Effector memory CD8-positive, alpha-beta T cell (primary cell): ENCODE measurements around the gene KLHL25.

Experiments
- ATAC-seq: fragments of 150-1000 bp; cut with Tn5 transposase; replicated peaks from 2 replicates; pipeline ENCODE4 v1.10.0; 2021; ENCODE audit warnings: mild to moderate bottlenecking, moderate library complexity
- DNase-seq, 3 experiments: peaks; one replicate each; pipeline ENCODE4 v3.0.0; 2021
- H3K27ac Mint-ChIP-seq, 2 donors: one replicate each; pipeline ENCODE4 v1.8.0; 2022; ENCODE audit warnings: mild to moderate bottlenecking in 2 of 2, mixed read lengths in 2 of 2, moderate library complexity in 2 of 2
- H3K27me3 Mint-ChIP-seq, 2 donors: one replicate each; pipeline ENCODE4 v1.8.0; 2022; ENCODE audit warnings: mixed read lengths in 2 of 2
- H3K36me3 Mint-ChIP-seq: one replicate; pipeline ENCODE4 v1.8.0; 2022; ENCODE audit warnings: mild to moderate bottlenecking, moderate library complexity, mixed read lengths; ENCODE audit not compliant: insufficient read depth
- H3K4me1 Mint-ChIP-seq, 2 donors: one replicate each; pipeline ENCODE4 v1.8.0; 2022; ENCODE audit warnings: low read depth in 2 of 2, mixed read lengths in 2 of 2
- H3K4me3 Mint-ChIP-seq, 2 donors: one replicate each; pipeline ENCODE4 v1.8.0; 2022; ENCODE audit warnings: mild to moderate bottlenecking in 2 of 2, mixed read lengths in 2 of 2, moderate library complexity in 2 of 2
- H3K9me3 Mint-ChIP-seq, 2 donors: one replicate each; pipeline ENCODE4 v1.8.0; 2022; ENCODE audit warnings: mixed read lengths in 2 of 2

The KLHL25 gene

DNA sequence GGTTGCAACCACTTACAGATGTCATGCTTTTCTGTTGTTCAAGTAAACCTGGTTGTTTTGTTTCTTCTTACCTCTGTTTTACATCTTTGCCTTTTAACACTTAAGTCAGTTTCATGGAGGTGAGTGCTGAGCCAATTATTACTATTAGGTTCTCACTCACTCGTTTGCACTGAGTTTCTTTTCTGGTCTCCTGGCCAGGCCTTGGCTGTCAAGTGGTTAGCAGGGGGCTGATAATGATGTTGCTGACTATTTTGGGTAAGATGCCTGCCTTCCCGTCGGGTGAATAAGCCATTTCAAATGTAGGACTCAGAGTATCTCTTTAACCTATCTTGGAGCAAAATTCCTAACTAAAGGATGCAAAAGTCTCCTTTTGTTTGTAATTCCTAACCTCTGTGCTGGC lies 78.5 kb downstream of the KLHL25 start:
- Mint-ChIP-seq H3K9me3 (no peaks in the 10 kb centered on the region), H3K4me1 (peaks cover 16 to 57% of the 10 kb centered on the region in 2 donors)

DNA sequence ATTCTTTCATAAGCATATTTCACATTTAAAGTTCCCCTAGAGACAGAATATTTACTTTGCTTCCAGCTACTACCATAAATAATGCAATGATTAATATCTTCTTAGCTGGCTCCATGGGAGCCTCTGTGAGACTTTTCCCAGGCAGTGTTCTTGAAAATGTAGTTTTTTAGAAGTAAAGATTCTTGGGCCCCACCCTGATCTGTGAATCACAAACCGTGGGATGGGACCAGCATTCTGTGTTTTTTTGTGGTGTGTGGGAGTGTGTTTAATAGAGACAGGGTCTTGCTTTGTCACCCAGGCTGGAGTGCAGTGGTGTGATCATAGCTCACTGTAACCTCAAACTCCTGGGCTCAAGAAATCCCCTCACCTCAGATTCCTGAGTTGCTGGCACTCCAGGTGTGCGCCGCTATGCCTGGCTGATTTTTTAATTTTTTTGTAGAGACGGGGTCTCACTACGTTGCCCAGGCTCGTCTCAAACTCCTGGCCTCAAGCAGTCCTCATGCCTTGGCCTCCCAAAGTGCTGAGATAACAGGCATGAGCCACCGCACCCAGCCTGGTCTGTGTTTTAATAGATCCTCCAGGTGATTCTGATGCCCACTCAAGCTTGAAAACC lies 83.0 kb downstream of the KLHL25 start:
- Mint-ChIP-seq H3K4me3 (peak overlapping the region in 1 of 2 donors; percentile 45), H3K27ac (peak overlapping the region; percentile 95 to 99), H3K4me1 (peaks cover 35 to 76% of the 10 kb centered on the region in 2 donors), H3K27me3 (no peaks in the 10 kb centered on the region), H3K9me3 (no peaks in the 10 kb centered on the region), H3K36me3 (peaks cover 79% of the 10 kb centered on the region)
- DNase-seq (no peak), ATAC-seq (no peak)

More for the DNA sequence above, 78.5 kb downstream of the KLHL25 start:
- H3K27ac Mint-ChIP-seq, result peak overlapping the region; percentile 67 to 88
- peaks cover 96% of the 10 kb centered on the region for H3K36me3 Mint-ChIP-seq
- no peak for ATAC-seq
- H3K27me3 Mint-ChIP-seq, result no peaks in the 10 kb centered on the region
- no peak overlapping the region for H3K4me3 Mint-ChIP-seq
- no peak for DNase-seq

- peak overlapping the region; percentile 95 to 99 for H3K27ac Mint-ChIP-seq
- DNase-seq (no peak), ATAC-seq (no peak)
- H3K4me3 Mint-ChIP-seq, result peak overlapping the region in 1 of 2 donors; percentile 58
- peaks cover 44 to 82% of the 10 kb centered on the region in 2 donors for H3K4me1 Mint-ChIP-seq
- no peaks in the 10 kb centered on the region for H3K9me3 Mint-ChIP-seq
- H3K36me3 Mint-ChIP-seq, result peaks cover 79% of the 10 kb centered on the region
- no peaks in the 10 kb centered on the region for H3K27me3 Mint-ChIP-seq
These were observed 84.3 kb downstream of the KLHL25 start for GRCh38 chr15:85710340-85710842.
